K562 (cell line): ENCODE data around the gene ICE2. TPM values are rescaled to one million over a fixed set of nuclear protein-coding genes. Genes with fewer than 3 reads are reported as not detected.

Experiments
- ATAC-seq: fragments of 200-7000 bp; cut with Tn5 transposase; 3 replicates; pipeline ENCODE4 v1.9.1; 2020; ENCODE audit warnings: moderate library complexity
- BruUV-seq: library from RNA; stranded (reverse); fragments of 400-500 nt; replicated peaks from 2 replicates; lab custom pipeline; 2021; lab: Mats Ljungman, UMichigan
- CTCF ChIA-PET: fragments of 300-600 bp; formaldehyde crosslinking; extraction: SDS; loops from one replicate; lab custom pipeline; 2021; ENCODE audit warnings: low intra/inter-chr PET ratio; lab: Yijun Ruan, JAX
- POLR2A ChIA-PET: fragments of 300-600, 350-650 bp; sonication (Branson Sonifier 250); formaldehyde crosslinking; extraction: SDS; loops from one replicate; lab custom pipeline; 2021; ENCODE audit warnings: antibody characterized with exemption, inconsistent platforms; lab: Yijun Ruan, JAX
- DNase-seq, 4 experiments: peaks; one replicate each; pipeline versions ENCODE4 v3.0.0 to v3.0.0-alpha.2; 2011 to 2018; ENCODE audit warnings: low spot score in 3 of 4, mixed read lengths in 3 of 4; ENCODE audit errors: extremely low read depth in 1 of 4
- FAIRE-seq: peaks from 2 replicates; lab custom pipeline; 2011; peaks lifted over from hg19 to GRCh38; lab: Jason Lieb, UNC
- H2AFZ ChIP-seq: 2 replicates; pipeline ENCODE4 v1.6.0; 2011; ENCODE audit warnings: low read depth, low read length, control low read depth, inconsistent platforms
- H3K27ac ChIP-seq: fragments of 200-600 bp; 3 replicates; pipeline ENCODE4 v1.8.0; 2011; ENCODE audit warnings: low read depth, mild to moderate bottlenecking, control low read depth, inconsistent platforms, low read length, moderate library complexity, mixed read lengths; ENCODE audit errors: extremely low read depth
- H3K27me3 ChIP-seq, 2 experiments: fragments of 300-600 bp in 1 of 2; 2 replicates in 1 of 2; 3 replicates in 1 of 2; pipeline versions ENCODE4 v1.6.0 to v1.8.0; 2011; ENCODE audit warnings: inconsistent platforms in 2 of 2, low read length in 2 of 2, mild to moderate bottlenecking in 1 of 2, mixed read lengths in 1 of 2, moderate library complexity in 1 of 2; ENCODE audit not compliant: control insufficient read depth in 2 of 2, insufficient read depth in 2 of 2
- H3K36me3 ChIP-seq: fragments of 300-600 bp; 3 replicates; pipeline ENCODE4 v1.8.0; 2011; ENCODE audit warnings: mild to moderate bottlenecking, low read length, inconsistent platforms; ENCODE audit not compliant: control insufficient read depth, insufficient read depth
- H3K4me1 ChIP-seq, 2 experiments: fragments of 200-600 bp in 1 of 2; replicated peaks in 1 of 2; 2 replicates in 1 of 2; 3 replicates in 1 of 2; pipeline versions ENCODE4 v1.5.1 to v1.8.0; 2011; ENCODE audit warnings: inconsistent platforms in 2 of 2, low read length in 2 of 2, mild to moderate bottlenecking in 1 of 2, mixed read lengths in 1 of 2, moderate library complexity in 1 of 2; ENCODE audit not compliant: control insufficient read depth in 2 of 2, insufficient read depth in 2 of 2
- H3K4me2 ChIP-seq: 2 replicates; pipeline ENCODE4 v1.6.1; 2011; ENCODE audit warnings: low read length, control low read depth, inconsistent platforms, mixed read lengths; ENCODE audit not compliant: insufficient read depth
- H3K4me3 ChIP-seq: fragments of 200-600 bp; sonication (generic), shearing (Covaris generic); 2 replicates; pipeline ENCODE4 v1.5.1; 2016; ENCODE audit warnings: control low read depth, inconsistent platforms
- H3K79me2 ChIP-seq: fragments of 200-600 bp; 3 replicates; pipeline ENCODE4 v1.8.0; 2011; ENCODE audit warnings: low read length, inconsistent platforms; ENCODE audit not compliant: control insufficient read depth, insufficient read depth
- H3K9ac ChIP-seq, 2 experiments: 2 replicates each; pipeline versions ENCODE4 v1.6.0 to v1.6.1; 2011; ENCODE audit warnings: low read depth in 2 of 2, low read length in 2 of 2, control low read depth in 1 of 2, inconsistent platforms in 1 of 2, mild to moderate bottlenecking in 1 of 2, mixed read lengths in 1 of 2; ENCODE audit not compliant: insufficient read depth in 1 of 2
- H3K9me1 ChIP-seq: one replicate; pipeline ENCODE4 v1.6.0; 2011; ENCODE audit warnings: inconsistent platforms, mild to moderate bottlenecking, low read length, moderate library complexity; ENCODE audit not compliant: control insufficient read depth, insufficient read depth
- H3K9me3 ChIP-seq: replicated peaks from 2 replicates; pipeline ENCODE4 v1.5.1; 2011; ENCODE audit warnings: low read depth, low read length, inconsistent platforms; ENCODE audit not compliant: control insufficient read depth, insufficient read depth
- H4K20me1 ChIP-seq: replicated peaks from 2 replicates; pipeline ENCODE4 v1.6.1; 2011; ENCODE audit warnings: low read length, inconsistent platforms, mixed read lengths; ENCODE audit not compliant: control insufficient read depth, insufficient read depth
- CLOCK ChIP-seq: fragments of 250-450 bp; sonication (Bioruptor Pico); IDR thresholded peaks from 2 replicates; pipeline ENCODE4 v1.4.0; 2020; ENCODE audit warnings: mild to moderate bottlenecking, moderate library complexity, borderline replicate concordance
- GATAD2A ChIP-seq: fragments of 450-650 bp; IDR thresholded peaks from 2 replicates; pipeline ENCODE4 v1.6.1; 2017
- MEF2D ChIP-seq: conservative IDR thresholded peaks from 2 replicates; pipeline ENCODE4 v1.6.1; 2016; ENCODE audit warnings: low read depth, missing genetic modification characterization, missing compliant biosample characterization
- RNF2 ChIP-seq: sonication (generic); IDR thresholded peaks from 2 replicates; pipeline ENCODE4 v1.6.1; 2016
- SAFB ChIP-seq: fragments of 200-400 bp; formaldehyde crosslinking; IDR thresholded peaks from 2 replicates; pipeline ENCODE4 v1.6.1; 2017; ENCODE audit warnings: low read depth, low read length, borderline replicate concordance
- ZNF121 ChIP-seq: sonication (generic); formaldehyde crosslinking; conservative IDR thresholded peaks from 2 replicates; pipeline ENCODE4 v1.8.0; 2022; ENCODE audit warnings: missing genetic modification reagents
- WGBS: fragments of 100-300 bp; shearing (Covaris generic); methylation state at CpG from one replicate; pipeline ENCODE4 v1.1.6; 2016; ENCODE audit warnings: low coverage, mixed read lengths; ENCODE audit not compliant: insufficient coverage; ENCODE audit errors: missing lambda C conversion rate; 5-methylcytosine and 5-hydroxymethylcytosine counted together
- in situ Hi-C: fragments of 300-500 bp; cut with MboI; formaldehyde crosslinking; loops from 4 replicates; pipeline ENCODE4 v1.15.0; 2018; ENCODE audit warnings: inconsistent platforms, mixed read lengths
- intact Hi-C: fragments of 100-400 bp; cut with micrococcal nuclease; formaldehyde crosslinking; loops from 2 replicates; pipeline ENCODE4 v1.14.2; 2022
- polyA plus RNA-seq, 8 experiments: library from polyadenylated mRNA; depleted of rRNA in 4 of 8; stranded (reverse) in 5 of 8; unstranded in 3 of 8; fragments of >200 nt; fragmentation: Nextera tagmentation in 2 of 8; fragmentation: Illumina TruSeq in 1 of 8; extraction: Ambion mirVana in 2 of 8; extraction: Trizol in 1 of 8; gene quantifications; 2 replicates each; pipeline versions ENCODE4 v1.2.1 to v1.2.3, GENCODE V29; 2011 to 2014; ENCODE audit warnings: inconsistent platforms in 1 of 8, missing spikeins in 1 of 8
- total RNA-seq, 7 experiments: library from RNA; depleted of rRNA in 6 of 7; stranded (reverse); fragments of >200 nt in 6 of 7; fragmentation: Illumina TruSeq in 2 of 7; extraction: Trizol in 2 of 7; gene quantifications; 2 replicates each; pipeline versions ENCODE4 v1.2.1 to v1.2.3, GENCODE V29; 2011 to 2021; ENCODE audit warnings: low replicate concordance in 1 of 7
- TF ChIP-seq, protein P1 (sequence below): sonication (generic); formaldehyde crosslinking; IDR thresholded peaks from 2 replicates; pipeline ENCODE4 v1.5.0; 2020; ENCODE audit warnings: missing genetic modification reagents

Gene ICE2
- total and polyA plus RNA-seq, 9 of the 15 experiments (the other 6 are each of a cell fraction or from before 2014, with no cell fraction given), result 21.8 to 87.9 (median 58.1) TPM

DNA sequence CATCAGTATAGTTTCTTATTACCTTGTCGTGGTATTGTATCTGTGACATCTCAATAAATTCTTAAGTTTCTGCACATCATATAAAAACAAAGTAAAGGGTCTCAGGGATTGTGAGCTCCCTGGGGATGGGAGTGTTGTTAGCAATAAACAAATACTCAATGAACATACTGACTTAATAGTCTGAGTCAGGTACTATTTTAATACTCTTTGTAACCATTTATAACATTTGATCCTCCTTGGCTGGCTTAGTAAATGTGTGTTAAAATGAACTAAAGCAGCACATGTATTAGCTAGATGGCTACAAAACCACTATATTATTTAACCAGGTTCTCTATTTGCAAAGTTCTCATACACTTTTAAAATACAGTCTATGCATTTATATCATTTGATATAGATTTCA lies 1.8 kb downstream of the ICE2 start:
- no peak for TF ChIP-seq MEF2D (tag)
- no peak for TF ChIP-seq SAFB
- TF ChIP-seq GATAD2A, result no peak
- TF ChIP-seq, protein P1, sequence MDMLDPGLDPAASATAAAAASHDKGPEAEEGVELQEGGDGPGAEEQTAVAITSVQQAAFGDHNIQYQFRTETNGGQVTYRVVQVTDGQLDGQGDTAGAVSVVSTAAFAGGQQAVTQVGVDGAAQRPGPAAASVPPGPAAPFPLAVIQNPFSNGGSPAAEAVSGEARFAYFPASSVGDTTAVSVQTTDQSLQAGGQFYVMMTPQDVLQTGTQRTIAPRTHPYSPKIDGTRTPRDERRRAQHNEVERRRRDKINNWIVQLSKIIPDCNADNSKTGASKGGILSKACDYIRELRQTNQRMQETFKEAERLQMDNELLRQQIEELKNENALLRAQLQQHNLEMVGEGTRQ (CRISPR knock-in tag), result no peak
- TF ChIP-seq ZNF121, result no peak
- no peak for TF ChIP-seq RNF2
- no peak for TF ChIP-seq CLOCK (CRISPR knock-in tag)
- peaks cover 0 to 11% of the 10 kb centered on the region in 2 experiments; a peak in 2 of 5 replicates for H3K4me1 ChIP-seq
- in situ Hi-C loops (no loop called here), intact Hi-C loops (no loop called here)
- peak overlapping the region; percentile 80 for H3K4me3 ChIP-seq
- POLR2A ChIA-PET, result interaction anchor here (0.6 to 1.7 kb wide), 7 partner anchors 12 to 954 kb away, joined by 3 to 8 read pairs (median 4); no protein-coding TSS in a partner anchor
- ATAC-seq (no peak), FAIRE-seq (no peak), DNase-seq (no peak)
- no peaks in the 10 kb centered on the region for H3K9me3 ChIP-seq
- 12% methylated on average over 1 of the region's 1 CpG for WGBS
- H3K27me3 ChIP-seq, result no peaks in the 10 kb centered on the region
- peak overlapping the region; percentile 95; the same call in 2 of the 3 replicates for H3K27ac ChIP-seq
- CTCF ChIA-PET, result no interaction called here
- H3K36me3 ChIP-seq, result peaks cover 46% of the 10 kb centered on the region
- H2AFZ ChIP-seq, result no peak overlapping the region
- BruUV-seq, result no TSS peak
- peak overlapping the region in 1 of 2 experiments; percentile 97; a peak in 2 of 4 replicates for H3K9ac ChIP-seq
- H3K4me2 ChIP-seq, result peak overlapping the region; percentile 97
- H3K9me1 ChIP-seq, result no peaks in the 10 kb centered on the region
- peaks cover 73% of the 10 kb centered on the region for H3K79me2 ChIP-seq
- no peaks in the 10 kb centered on the region for H4K20me1 ChIP-seq
